Activated T-helper 1 cell treated with Interleukin-2 at 50 U/mL for 16 hours (primary cell): ENCODE results near the gene MNT.

ENCODE experiments used
- DNase-seq: peaks from one replicate; pipeline ENCODE4 v3.0.0-alpha.2; 2020; ENCODE audit warnings: low read depth

The MNT gene

DNA sequence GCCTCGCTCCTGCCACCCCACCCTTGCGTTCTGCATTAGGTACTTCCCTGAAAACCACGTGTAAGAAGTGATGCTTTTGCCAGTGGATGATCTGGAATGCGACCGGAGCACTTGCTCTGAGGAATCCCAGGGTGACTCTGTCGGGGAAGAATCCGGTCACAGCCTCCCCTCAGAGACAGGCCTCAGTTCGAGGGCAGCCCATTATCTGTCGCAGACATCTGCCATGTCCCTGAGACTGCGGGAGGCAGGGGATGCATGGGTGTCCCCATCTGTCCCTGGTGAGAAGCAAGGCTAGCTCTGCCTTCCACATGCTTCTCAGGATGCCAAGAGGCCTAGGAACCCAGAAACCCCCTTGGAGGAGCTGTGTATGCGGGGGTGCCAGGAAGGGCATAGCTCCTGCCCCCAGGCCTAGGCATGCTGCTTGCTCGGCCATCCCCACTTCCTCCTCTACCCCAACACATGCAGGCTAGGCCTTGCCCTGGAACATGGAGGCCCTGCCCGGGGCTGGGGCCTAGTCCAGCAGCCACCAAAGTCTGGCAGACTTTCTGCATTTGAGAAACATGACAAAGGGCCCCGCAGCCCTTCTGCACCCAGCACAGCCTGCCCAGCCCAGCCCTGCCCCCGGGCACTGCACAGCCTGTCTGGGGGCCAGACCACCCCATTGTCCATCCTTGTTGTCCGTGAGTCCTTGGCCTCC, 20.5 kb downstream of the MNT start:
- DNase-seq, result no peak

DNA sequence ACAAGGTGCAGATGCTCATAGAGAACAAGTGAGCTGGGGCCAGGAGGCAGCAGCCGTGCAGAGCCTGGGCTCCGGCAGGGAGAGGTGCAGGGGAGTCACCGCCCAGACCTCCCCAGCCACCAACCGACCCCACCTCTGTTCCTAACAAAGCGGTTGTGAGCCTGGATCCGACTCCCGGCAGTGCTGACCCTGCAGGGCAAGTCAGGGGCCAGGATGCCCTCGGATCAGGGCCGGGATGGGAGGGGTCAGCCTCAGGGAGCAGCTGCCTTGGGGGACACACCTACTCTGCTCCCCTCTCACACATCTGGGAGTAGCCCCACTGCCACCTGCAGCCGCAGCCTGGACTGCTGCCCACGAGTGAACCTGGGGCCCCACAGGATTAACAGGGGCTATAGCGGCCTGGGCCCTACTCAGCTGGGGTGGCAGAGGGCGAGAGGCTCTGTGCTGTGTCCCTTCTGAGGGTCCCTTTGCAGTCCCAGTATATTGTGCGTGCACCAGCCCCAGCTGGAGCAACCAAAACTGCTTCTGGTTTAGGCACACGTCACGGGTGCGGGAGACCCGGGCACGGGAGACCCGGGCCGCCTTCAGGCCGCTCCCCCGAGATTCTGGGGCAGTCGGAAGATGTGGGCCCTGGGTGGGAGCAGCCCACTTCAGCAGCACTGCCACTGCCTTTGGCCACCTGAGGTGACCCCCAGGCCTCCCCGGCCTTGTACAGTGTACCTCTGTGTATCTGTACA, 21.2 kb downstream of the MNT start:
- no peak for DNase-seq

DNA sequence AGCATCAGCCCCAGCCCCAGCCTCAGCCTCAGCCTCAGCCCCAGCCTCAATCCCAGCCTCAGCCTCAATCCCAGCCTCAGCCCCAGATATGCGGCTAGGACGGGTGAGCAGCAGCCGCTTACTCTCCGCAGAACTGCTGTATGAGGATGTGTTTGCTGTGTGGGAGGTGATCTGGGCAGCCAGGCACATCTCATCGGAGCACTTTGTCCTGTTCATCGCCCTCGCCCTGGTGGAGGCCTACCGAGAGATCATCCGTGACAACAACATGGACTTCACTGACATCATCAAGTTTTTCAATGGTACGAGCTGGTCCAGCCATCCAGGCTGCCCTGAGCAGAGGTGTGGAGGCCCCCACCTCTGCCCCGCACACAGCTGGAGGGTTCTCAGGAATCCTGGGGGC, 22.0 kb downstream of the MNT start:
- DNase-seq, result no peak

DNA sequence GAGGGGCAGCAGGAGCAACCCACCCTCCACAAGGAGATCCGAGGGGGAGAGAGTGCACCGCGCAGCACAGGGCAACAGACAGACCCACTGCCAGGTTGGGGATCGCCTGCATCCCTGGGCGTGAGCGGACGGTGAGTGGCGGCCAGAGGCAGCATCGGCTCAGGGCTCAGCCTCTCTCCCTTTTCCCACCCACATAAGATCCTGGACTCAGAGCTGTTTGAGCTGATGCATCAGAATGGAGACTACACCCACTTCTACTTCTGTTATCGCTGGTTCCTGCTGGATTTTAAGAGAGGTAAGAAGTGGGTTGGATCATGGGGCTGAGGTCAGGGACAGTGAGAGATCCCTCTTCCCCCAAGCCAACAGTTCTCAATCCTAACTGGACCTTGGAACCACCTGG, 23.2 kb downstream of the MNT start:
- no peak for DNase-seq

DNA sequence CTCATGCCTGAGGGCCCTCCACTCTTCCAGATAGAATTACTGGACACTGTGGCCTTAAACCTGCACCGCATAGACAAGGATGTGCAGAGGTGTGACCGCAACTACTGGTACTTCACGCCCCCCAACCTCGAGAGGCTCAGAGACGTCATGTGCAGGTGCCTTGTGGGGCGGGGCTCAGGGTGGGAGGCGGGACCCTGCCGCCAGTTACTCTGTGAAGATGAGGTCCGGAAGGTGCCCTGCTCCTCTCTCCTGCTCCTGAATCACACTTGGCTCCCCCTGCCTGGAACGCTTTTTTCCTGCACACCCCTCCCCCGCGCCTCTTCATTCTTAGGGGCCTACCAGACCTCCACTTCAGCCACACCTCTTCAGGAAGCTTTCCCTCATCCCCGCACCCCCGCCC, 24.8 kb downstream of the MNT start:
- no peak for DNase-seq

DNA sequence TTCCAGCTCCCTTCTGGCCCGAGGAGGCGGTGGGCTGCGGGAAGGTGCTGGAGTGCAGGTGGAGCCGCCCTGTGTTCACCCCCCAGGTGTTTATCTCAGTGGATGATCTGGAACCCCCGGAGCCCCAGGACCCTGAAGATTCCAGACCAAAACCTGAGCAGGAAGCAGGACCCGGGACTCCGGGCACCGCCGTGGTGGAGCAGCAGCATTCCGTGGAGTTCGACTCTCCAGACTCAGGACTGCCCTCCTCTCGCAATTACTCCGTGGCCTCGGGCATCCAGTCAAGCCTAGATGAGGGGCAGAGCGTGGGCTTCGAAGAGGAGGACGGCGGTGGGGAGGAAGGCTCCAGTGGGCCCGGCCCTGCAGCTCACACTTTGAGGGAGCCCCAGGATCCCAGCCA, 25.5 kb downstream of the MNT start:
- no peak for DNase-seq

DNA sequence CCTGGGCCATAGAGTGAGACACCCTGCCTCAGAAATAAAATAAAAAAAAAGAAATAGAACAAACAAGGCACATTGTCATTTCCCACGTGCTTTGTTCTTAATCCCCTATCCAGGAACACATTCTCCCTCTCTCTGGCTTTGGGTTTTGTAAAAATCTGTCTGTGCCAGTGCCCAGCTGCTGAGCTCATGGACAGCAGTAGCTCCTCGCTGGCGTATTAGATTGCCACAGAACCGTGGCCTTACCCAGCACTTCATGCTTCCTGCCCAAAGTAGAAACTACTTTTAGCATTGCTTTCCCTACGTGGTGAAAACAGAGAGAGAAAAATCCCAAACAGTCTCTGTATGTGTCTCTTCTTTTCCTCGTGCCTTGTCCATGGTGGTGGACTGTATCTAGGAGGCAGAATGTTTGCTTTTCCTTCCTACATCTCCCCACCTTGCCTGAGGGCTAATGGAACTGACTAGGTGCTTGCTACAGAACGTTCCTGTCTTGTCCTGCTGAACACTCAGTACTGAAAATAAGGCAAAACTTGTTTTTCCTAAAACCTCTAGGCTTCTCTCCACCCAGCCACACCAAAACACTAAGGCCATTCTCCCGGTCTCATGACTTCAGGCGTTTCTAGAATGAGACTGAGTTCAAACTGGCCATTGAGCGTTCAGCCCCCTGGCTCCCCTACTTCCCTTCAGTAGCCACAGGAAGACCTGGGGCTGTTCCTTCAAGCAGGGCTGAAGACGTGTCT, 26.1 kb downstream of the MNT start:
- no peak for DNase-seq

DNA sequence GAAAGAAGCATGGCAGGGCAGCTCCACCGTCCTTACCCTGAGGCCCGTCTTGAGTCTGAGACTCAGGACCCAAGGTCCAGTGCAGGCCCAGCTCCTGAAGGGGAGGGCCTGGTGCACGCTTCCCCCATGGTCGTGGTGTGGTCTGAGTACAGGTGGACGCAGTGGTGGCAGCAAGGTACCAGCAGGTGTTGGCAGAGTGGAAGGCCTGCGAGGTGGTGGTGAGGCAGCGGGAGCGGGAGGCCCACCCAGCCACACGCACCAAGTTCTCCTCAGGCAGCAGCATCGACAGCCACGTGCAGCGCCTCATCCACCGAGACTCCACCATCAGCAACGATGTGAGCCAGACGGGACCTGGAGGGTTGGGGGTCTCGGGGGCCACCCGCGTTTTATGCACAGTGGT, 27.7 kb downstream of the MNT start:
- no peak for DNase-seq

DNA sequence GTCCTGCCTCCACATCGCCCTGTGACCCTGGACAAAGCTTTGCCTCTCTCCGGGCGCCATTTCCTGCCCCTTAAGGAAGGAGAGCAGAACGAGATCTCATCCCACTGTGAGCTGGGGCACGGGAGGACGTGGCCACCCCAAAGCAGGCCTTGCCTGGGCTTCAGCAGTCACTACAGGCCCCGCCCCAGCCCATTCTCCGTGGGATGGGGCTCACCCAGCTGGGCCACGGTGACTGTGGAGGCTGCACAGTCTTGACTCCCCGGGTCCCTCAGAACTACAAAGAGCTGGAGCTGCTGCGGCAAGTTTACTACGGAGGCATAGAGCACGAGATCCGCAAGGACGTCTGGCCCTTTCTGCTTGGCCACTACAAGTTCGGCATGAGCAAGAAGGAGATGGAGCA, 28.2 kb downstream of the MNT start:
- DNase-seq, result no peak

DNA sequence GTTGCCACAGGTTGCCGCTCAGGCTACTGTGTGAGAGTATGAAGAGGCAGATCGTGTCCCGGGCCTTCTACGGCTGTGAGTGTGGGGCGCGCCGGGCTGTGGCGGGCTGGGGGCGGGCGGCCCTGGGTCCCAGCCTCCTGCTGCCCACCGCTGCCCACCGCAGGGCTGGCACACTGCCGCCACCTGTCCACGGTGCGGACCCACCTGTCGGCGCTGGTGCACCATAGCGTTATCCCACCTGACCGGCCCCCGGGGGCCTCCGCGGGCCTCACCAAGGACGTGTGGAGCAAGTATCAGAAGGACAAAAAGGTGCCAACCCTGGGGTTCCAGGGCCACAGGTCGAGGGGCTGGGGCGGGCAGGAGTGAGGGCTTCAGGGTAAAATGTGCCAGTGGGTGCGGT, 28.7 kb downstream of the MNT start:
- no peak for DNase-seq

DNA sequence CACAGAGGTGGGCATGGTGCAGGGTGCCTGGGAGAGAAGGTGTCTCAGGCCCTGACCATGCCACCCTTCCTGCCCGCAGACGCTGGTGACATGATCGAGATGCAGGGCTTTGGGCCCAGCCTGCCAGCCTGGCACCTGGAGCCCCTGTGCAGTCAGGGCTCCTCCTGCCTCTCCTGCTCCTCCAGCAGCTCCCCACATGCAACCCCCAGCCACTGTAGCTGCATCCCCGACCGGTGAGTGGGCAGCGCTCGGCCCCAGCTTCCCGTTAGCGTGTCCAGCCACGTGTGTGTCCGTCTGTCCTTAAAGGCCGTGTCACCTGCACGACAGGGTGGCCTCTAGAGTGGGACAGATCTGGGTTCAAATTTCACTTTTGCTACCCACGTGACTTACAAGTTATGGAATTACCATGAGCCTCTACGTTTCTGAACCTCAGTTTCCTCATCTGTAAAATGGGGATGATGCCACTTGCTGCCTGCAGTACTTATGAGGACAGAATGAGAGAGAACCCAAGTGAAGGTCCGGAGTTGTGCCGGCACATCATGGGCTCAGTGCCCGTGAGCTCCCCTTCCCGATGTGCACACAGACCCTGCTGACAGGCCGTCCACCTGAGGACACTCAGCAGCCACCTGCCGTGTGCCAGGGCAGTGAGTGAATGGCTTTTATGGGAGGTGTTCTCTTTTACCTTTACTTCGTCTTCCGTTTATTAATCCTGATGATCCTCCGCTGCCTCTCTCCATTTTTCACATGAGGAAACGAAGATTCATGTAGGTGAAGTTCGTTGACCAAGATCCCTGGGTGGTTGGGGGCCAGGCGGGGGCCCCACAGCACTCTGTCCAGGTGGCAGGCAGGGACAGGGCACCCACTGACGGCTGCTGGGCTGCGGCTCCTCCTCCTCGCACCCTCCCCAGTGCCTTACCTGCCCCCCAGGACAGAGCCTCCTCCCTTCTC, 29.4 kb downstream of the MNT start:
- DNase-seq, result no peak

DNA sequence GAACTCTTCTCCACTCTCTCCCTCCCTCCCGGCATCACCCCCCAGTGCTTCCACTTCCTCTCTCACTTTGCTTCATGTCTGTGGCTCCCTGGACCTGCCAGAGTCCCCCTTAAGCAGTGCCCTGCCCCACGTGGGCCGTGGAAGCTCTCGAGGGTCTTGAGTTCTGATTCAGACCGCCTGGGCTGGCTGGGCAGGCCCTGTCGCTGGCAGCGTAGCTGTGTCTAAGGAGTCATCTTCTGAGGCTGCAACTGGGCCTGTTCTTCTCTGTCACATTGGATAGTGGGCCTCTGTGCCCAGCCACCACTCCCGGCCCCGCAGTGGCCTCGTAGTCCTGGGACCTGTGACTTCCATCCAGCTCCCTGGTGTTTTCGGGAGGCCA, 30.7 kb downstream of the MNT start:
- DNase-seq, result no peak

DNA sequence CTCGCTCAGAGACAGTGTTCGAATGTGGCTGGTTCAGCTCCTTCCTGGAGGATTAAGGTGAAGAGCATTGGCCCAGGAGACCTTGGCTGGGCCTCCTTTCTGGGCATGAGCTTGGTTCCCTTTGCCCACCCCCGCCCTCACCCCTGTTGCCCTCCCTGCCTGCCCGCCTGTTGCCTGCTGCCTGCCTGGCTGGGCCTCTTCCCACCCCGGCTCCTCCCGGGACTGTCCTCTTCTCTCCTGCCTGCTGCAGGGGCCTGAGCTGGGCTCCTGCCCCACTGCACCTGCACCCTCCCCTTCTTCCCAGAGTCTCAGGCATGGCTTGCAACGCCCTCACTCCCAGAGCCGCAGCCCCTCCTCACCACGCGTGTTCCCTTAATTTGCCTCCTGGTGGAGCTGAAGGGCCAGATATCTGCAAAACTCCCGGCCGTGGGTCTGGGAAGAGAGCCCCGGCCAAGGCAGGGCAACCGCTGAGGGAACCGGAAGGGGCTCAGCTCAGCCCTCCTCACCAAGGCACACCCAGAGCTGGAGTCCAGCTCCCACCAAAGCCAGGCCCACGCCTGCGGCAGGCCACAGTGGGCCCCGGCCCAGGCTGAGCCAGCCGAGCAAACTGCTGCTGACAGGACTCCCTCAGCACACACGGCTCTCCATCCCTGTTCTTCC, 31.2 kb downstream of the MNT start:
- DNase-seq, result no peak

DNA sequence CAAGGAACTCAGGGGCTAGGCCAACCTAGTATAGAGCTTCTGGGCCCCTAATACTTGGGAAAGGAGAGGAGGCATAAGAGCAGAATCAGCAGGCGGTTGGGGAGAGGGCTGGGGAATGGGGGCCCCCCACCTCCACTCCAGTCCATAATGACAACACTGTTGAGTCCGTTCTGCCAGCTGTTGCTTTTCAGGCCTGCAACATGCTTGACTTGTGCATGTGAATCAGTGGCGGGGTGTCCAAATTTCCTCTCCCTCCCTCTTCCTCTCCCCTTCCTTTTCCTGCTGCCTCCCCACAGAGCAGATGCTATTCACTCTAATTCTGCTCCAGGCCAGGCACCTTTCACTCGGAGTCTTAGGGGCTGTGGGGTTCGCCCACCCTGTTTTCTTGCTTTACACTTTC, 31.8 kb downstream of the MNT start:
- DNase-seq, result no peak

DNA sequence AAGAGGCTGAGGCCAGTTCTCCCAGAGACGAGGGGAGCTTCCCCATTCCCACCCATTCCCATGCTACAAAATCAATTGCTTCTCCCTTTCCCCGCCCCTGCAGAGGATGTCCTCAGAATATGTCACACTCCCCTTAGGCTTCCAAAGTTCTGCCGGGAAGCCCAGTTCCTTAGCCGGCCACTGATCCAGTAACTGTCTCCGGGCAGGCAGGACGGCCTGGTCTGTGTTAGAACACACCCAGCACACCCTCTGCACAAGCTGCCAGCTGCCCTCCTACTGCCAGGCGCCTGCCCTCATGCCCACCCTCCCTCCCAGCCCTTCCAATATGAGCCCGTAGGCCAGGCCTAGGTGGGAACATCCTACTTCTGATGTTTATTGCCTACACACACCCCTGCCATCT, 32.5 kb downstream of the MNT start:
- no peak for DNase-seq

DNA sequence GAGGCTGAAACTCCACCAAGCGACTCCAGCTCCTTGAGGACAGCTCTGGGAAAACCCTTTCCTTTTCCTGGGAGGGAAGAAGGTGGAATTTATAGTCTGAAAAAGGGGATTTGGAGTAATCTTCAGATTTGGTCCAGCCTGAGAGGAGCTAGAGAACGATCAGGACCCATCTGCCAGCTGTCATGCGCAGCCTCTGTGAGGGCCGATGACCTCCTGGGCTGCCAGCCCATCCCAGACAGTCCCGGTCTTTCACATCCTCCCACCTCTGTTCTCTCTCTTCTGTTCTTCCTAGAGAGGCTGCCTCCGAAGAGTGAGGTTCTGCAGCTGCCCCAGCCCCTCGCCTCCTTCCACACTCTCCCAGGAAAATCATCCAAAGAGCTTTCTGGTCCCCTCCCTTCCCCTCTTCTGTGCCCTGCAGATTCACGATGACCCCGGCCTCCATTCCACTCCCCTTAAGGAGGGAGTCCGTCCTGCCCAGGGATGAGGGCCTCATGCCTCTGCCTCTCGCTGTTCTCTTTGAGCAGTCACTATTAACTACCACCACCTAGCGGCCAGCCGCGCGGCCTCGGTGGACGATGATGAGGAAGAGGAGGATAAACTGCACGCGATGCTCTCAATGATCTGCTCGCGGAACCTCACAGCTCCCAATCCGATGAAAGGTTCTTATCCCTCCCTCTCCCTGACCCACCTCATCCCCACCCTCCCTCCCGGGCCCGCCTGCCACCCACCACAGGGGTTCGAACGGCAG, 33.9 kb downstream of the MNT start:
- no peak for DNase-seq

DNA sequence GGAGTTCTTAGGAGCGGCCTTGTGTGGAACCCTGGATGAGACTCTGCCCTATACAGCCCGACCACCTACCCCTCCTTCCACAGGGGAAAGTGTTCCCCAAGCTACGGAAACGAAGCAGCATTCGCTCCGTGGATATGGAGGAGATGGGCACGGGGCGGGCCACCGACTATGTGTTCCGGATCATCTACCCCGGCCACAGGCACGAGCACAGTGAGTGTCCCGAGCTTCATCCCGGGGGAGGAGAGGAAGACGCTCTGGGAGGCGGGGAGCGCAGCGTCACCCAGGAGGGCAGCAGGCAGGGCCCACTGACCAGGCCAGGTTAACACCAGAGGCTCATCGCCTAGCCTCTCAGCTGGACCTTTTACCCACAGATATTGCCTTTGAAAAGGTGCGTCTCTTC, 35.7 kb downstream of the MNT start:
- no peak for DNase-seq

DNA sequence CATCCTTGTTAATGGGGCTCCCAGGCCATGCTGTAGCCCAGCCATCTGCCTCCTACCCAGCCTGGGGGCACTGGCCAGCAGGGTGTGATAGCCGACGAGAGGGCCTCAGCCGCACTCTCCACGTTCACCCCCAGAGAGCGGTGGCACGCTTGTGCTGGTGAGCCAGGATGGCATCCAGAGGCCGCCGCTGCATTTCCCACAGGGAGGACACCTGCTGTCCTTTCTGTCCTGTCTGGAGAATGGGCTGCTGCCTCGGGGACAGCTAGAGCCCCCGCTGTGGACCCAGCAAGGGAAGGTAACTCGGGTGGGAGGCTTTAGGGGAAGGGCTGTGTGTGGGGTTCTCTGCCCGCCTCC, 36.1 kb downstream of the MNT start:
- DNase-seq, result no peak

DNA sequence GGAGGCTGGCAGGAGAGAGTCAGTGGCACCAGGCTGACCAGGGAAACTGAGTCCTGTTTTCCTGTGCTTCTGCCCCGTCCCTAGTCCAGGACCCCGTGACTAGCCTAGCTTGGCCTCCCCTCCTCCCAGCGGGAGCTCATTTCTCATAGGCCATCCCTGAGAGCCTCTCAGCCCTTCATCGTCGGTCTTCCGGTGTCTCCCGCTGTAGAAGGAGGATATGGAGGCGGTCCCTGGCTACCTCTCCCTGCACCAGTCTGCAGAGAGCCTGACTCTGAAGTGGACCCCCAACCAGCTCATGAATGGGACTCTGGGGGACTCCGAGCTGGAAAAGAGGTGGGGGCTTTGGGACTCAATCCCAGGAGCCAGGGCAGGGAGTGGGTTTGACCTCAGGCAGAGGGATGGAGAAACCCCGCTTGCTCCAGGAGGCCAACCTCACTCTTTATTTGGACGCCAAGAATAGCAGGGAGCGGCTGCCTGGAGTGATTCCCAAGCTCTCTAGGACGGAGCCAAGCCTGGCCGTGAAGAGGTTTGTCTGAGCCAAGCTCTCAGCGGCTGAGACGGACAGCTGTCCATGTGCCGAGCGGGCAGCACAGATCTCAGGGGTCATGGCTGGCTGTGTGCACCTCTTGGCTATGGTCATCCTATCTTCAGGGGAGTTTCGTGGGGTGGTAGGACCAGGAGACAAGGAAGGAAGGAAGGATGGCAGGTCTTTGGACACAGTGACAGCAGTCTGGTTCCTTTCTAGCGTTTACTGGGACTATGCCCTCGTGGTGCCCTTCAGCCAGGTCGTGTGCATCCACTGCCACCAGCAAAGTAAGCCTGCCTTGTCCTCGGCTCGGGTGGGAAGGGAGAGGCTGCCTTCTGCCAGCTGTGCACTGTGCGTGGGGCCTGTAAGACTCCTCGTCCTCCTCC, 36.8 kb downstream of the MNT start:
- DNase-seq, result no peak

DNA sequence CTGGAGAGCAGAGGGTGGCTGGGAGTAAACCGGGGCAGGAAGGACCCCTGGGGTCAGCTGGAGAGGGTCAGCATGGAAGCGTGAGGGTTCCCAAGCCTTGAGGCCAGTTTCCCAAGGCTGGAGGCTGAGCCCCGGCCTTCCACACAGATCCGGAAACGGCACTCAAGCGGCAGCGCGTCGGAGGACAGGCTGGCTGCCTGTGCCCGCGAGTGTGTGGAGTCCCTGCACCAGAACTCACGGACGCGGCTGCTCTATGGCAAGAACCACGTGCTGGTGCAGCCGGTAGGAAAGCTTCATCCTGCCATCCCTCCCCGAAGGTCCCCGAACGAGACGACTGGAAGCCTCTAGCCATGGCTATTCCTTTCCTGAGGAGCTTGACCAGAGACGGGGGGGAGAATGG, 37.5 kb downstream of the MNT start:
- no peak for DNase-seq
